Measurements from ENCODE around the gene PTPRR.

DNA sequence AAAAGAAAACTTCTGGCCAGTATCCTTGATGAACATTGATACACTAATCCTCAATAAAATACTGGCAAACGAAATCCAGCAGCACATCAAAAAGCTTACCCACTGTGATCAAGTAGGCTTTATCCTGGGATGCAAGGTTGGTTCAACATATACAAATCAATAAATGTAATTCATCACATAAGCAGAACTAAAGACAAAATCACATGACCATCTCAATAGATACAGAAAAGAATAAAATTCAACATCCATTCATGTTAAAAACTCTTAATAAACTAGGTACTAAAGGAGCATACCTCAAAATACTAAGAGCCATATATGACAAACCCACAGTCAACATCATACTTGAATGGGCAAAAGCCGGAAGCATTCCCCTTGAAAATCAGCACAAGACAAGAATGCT is 211.5 kb downstream of the PTPRR start:
- no peak for TF ChIP-seq RUNX3 (IDR thresholded peaks at IDR 0.05; ENCODE audit: low read length)
- no peak for TF ChIP-seq CTCF (IDR thresholded peaks at IDR 0.05 in 2 of 3, conservative IDR thresholded peaks at IDR 0.05 in 1 of 3; ENCODE audit: control insufficient read depth in 2 of 3, extremely low read depth in 1 of 3, insufficient read depth in 1 of 3, low read depth in 3 of 3, low read length in 3 of 3)
- no peak for TF ChIP-seq PKNOX1 (IDR thresholded peaks at IDR 0.05)
